GOT3 (cell line): ENCODE measurements around the gene PDGFD.

ENCODE experiments used
- DNase-seq: peaks from one replicate; lab custom pipeline; 2025; ENCODE audit warnings: mixed read lengths; lab: John Stamatoyannopoulos, UW

PDGFD gene

DNA sequence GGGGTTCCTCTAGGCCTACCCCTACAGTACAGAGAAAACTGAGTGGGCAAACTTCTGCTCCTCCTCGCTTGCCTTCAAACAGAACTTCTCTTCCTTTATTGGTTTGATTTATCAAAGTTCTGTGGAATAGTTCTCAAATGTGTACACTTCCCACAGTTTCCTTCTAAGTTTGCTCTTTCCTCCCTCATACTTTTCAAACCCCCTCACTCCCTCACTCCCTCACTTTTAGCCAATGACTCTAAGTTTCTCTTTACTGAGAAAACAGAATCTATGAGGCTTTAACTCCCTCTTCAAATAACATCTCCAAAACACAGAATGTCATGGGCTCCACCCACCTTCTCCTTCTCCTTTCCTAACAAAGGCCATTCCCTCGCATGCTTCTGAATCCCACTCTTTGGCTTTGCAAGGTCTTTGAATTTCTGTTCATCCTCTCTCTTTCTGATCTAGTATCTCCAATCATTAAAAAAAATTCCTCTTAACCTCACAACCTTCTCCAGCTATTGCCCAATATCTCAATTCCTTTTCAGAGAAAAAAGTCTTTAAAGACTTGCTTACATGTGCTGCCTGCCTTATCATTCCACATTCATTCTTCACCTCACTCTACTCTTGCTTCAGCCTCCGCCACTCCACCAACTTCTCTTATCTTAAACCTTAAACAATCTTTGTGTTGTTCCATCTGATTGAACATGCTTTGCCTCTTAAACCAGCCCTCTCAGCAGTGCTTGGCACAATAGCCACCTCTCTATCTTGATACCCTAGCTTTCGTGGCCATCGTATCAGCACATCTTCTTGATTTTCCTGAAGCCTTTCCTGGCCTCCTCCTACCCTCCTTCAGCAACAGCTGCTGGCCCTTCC is 70.3 kb downstream of the PDGFD start:
- DNase-seq, result no peak

DNA sequence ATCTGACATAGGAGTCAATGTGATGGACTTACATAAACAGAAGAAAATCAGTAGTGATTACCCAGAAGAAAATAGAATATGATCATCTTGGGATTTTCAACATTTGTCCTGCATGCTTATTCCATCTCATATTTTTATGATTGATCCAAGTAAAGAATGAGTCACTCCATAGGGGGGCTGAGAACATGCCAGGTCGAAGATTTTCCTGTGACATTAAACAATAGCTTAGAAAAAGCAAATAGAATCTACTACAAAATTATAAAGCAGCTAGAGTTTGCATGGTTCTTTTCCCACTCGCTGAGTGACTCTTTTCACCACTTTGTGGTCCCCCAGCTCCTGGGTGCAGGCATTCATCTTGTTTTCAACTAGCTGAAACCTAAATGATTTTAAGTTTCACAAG is 71.2 kb downstream of the PDGFD start:
- DNase-seq, result no peak

GRCh38 chr11:104091281-104092096 is 72.5 kb downstream of the PDGFD start:
- DNase-seq, result no peak

- no peak for DNase-seq
Observed at GRCh38 chr11:104090767-104091166, 73.2 kb downstream of the PDGFD start.

DNA sequence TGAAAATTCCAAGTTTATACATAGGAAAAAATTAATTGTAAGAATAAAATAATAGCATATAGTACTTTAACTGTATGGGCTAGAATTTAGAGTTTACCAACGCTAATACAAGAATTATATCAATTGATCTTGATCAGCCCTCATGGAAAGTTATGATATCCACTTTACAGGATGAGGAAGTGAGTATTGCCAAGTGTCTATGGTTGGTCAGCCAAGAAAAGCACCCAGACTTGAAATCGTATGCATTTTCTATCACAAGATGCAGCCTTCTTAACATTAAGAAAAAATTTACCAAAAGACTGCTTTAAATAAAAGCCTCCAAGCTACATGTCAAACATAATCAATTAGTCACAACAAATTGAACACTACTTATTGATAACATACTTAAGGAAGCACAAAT is 74.5 kb downstream of the PDGFD start:
- DNase-seq, result no peak

DNA sequence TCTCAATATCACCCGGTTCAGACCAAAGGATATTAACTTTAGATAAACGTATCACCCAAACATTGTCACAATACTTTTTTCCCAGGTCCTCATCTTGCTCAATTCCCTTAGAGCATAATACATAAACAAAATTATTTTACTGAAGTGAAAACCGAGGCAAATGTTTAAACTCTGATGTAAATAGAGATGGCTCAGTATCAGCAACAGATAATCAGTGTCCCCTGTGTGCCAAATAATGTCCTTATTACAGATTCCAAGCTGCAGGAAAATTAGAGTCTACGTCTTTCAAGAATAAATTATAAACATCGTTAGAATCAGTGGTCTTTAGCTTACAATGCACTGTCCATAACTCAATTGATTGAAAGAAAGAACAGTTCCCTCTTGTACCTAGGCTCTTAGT is 77.3 kb downstream of the PDGFD start:
- no peak for DNase-seq

GRCh38 chr11:104078995-104079394 is 85.0 kb downstream of the PDGFD start:
- no peak for DNase-seq

- DNase-seq, result no peak
Observed at GRCh38 chr11:104078245-104078644, 85.7 kb downstream of the PDGFD start.

DNA sequence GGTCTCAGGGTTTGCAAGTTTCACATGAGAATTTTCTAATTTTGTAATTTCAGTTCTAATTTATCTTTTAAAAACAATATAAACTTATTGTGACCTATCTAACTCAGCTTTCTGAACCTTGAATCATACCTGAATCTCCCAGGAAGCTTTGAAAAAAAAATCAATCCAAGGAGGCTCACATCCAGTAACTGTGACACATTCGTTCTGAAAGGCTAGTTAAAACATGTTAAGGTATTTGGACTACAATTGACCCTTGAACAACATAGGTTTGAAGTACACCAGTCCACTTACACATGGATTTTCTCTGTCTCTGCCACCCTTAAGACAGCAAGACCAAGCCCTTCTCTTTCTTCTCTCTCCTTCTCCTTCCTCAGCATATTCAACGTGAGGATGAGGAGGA is 87.5 kb downstream of the PDGFD start:
- no peak for DNase-seq

DNA sequence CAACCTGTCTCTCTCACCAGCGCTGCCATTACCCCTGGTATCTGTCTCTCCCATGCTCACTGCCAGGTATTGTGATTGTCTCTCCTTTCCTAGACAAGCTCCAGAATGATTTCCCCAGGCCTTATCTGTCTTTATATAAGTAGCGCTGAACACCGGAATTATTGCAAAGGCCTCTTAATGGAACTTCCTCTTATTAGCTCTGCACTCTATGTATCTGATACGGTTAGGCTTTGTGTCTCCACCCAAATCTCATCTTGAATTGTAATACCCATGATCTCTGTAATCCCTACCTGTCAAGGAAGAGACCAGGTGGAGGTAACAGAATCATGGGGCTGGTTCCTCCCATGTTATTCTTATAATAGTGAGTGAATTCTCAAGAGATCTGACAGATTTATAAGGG is 88.2 kb downstream of the PDGFD start:
- no peak for DNase-seq

- no peak for DNase-seq
Observed at GRCh38 chr11:104075091-104075490, 88.9 kb downstream of the PDGFD start.

DNA sequence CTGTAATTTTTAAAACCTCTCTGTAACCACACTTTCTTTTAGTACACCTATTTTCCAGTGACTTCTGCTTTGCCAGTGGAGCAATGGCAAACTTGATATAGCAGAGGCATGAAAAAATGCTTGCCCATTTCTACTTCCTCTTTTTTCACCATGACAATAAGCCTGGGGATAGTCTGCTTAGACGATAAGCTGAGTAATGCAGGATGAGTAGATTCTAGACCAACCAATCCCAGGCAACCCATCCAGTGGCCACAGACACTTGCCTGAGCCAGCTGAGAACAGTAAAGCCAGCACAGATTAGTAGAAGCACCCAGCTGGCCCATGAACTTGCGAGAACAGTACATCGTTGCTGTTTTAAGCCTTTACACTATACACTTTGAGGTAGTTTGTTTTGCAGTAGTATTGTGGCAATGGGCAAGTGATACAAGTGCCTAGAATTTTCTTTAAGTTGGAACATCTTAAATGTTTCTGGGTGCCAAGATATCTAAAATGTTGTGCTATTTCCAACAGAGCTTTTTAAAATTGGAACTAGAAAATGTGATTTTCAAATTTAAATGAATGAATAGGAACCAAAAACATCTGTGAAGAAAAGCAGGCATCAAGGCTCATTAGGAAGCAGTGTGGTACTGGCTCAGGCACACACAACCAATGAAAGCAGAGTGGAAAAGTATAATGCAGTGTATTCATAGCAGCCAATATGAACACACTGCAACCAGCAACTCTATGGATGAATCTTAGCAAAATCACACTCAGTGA is 89.8 kb downstream of the PDGFD start:
- no peak for DNase-seq

- DNase-seq, result no peak
Observed at GRCh38 chr11:104067534-104067933, 96.4 kb downstream of the PDGFD start.

DNA sequence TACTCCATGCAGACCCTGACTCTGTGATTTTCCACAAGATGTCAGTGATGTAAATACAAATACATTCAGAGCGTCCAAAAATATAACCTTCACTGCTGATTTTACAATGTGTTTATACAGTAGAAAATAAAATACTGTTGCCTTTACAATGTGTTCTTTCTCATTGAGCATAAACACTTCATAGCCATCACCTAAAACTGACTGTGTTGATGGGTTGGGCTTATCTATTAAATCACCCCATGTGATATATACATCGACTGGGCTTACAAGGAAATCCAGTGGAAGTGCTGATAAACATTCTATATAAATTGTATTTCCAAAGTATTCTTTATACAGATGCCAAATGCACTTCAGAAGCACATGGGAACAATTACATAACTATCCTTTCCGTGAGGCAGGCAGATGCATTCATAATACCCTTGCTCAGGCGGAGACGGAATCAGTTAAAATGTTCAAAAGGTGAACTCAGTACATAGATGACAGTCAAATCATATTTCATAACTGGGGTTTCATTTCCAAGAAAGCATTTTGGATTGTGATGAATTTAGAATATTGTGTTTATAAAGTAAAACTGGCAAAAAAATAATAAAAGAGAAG is 99.8 kb downstream of the PDGFD start:
- DNase-seq, result no peak

DNA sequence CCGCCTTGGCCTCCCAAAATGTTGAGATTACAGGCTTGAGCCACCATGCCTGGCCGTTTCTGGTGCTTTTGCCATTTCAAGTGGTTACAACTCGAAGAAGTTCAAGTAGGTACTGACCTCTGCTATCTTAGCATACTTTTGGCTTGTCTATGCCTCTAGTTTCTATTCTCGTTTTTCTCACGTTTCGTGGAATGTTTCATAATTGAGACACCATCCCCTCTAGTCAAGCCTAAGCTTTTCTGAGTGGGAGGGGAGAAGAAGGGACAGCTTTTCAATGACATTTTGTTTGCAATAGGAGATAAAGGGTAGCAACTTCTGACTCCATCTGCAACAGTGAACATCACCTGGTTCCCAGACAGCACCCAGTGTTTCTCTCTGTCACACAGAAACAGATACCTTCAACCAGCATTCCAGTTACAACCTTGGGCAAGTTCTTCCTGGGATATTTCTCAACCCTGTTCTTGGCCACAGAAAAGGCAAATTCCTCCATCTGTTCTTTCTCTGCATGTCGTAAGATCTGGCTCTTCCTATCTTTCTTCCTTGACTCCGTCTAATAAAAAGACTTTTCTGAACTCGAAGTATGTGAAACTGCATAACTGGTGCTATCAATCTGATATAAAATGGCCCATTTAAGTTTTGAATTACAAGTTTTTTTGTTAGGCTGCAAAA is 102.0 kb downstream of the PDGFD start:
- DNase-seq, result no peak

GRCh38 chr11:104060820-104061219 is 103.1 kb downstream of the PDGFD start:
- DNase-seq, result no peak

DNA sequence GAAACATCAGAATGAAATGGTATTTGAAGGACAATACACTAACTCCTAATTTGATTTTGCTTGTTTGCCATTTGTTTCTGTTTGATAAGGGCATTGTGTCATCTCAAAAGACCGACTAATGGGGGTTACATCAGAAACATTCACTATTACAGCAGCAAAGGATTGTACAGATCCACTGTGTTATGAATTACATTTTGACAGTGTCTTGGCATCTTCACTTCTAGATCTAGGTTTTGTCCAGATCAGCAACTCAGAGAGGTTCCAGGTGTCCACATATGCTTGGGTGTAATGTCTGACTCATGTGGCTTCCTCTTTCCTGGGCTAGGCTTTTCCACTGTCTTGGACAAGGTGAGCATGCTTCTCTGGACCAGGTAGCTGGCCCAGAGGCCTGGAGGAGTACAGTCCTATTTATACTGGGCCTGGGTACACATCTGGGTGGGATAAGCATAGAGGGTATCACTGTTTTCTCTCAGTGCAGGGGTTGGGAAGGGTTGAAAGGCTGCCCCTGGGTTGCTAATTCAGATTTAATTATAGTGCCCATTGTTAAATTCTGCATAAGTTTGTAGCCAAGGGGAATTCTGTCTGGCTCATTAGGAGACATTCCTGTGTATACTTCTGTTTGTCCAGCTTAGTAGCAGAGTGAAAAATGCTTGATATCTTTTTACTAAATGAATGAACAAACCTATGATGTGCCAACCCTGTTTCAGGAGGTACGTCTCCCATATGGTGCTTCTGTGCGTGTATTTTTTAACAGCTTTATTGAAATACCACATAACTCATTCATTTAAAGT is 103.7 kb downstream of the PDGFD start:
- DNase-seq, result no peak

- no peak for DNase-seq
Observed at GRCh38 chr11:104058680-104059079, 105.3 kb downstream of the PDGFD start.

DNA sequence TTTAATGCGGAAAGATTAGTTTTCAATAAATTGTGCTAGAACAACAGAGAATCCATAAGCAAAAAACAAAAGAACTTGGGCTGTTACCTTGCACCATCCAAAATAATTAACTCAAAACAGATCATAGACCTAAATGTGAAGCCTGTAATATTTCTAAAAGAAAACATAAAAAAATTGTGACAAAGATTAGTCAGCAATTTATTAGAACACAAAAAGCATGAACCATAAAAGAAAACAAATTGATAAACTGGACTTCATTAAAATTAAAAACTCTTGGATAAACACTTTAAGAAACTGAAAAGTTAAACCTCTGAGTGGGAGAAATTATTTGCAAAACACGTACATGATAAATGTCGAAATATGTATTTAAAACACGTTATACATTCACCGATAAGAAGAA is 106.0 kb downstream of the PDGFD start:
- DNase-seq, result no peak

DNA sequence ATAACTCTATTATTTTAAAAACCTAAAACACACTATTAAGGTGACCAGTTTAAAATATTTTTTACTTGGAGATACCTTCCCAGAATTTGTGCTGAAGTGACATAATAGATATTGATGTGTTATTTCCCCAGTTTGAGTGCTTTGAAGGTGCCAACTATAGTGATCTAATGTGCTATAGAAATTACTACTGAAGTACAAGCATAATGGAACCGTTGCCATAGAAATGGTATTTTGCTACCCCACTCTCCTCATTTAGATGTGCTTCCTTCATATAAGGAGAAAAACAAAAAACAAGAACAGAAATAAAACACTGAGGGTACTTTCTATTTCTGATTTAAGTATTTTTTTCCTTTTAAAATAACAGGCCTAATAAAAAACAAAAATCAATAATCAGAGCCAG is 108.4 kb downstream of the PDGFD start:
- DNase-seq, result no peak
